GM19397 (cell line): ENCODE results near the gene PIP4K2A.

Experiments
- ATAC-seq: cut with Tn5 transposase; IDR thresholded peaks from one replicate; pipeline ENCODE4 v1.9.1; 2021; ENCODE audit warnings: mild to moderate bottlenecking, moderate library complexity; ENCODE audit not compliant: unreplicated experiment

Gene PIP4K2A

DNA sequence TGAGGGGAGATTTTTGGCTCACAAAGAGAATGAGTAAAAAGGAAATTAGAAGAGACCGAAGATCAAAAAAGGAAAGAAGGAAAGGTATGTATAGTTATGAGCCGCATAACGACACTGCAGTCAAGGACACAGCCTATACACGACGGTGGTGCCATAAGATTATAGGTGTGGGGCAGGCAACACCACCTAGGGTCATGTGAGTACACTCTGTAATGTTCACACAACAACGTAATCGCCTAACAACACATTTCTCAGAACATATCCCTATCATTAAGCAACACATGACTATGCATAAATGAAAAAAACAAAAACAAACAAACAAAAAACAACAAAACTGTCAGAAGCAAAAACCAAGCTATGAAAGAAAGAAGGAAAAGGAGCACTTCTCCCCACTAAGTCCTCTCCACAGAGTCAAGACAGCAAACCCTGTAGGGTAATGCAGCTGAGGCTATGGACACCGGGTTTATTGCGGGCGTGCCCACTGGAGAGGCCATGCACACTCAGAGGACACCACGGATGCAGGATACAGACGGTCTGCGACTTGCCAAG is 45.1 kb downstream of the PIP4K2A start:
- ATAC-seq = no peak

DNA sequence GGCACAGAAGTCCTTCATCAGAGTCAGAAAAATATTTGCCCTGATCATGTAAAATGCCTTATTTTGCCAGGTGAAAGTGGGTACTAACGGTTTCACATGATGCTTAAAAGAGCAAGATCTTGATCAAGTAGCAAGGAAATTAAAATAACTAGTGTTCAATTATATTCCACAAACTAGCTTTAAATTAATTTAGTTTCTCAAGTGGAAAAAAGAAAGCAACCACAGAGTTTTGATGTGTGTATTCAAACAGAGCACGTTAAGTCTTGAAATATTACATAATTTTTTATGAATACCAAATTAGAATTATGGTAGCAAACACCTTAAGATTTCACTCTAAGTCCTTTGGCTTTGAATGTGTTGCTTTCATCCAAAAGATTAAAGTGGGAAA is 47.3 kb downstream of the PIP4K2A start:
- ATAC-seq = no peak

DNA sequence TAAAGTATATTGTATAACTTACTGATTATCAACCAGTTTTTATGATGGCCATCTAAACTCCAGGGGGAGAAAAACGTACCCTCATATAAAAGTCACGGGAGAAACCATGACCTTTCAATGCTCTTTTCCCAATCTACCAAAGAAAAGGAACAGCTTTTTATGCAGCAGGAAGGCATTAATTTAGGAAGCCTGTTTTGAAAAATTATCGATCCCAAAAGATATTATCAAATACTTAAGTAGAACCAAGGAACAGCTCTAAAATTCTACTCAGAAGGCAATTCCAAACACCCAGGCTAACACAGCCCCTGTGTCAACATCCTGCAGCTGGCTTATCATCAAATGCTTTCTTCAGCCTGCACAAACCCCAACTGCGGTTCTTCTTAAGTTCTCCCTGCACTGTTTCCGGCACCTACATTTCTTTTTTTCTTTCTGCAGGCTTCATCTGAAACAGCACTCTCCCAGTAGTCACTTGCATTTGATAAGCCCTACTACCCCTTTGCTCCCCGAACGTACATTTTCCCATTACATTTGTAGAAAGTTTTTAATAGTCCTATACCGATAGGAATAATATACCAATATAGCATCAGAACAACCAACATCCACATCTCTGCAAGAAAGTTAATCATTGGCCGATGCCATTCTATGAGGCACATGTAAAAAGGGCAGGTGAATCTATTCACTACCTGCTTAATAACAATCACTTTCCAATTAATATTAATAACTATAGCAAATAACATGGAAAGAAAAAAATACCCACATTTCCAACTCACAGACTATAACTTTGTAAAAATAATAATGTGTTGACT is 47.9 kb downstream of the PIP4K2A start:
- ATAC-seq = peak; percentile 83

DNA sequence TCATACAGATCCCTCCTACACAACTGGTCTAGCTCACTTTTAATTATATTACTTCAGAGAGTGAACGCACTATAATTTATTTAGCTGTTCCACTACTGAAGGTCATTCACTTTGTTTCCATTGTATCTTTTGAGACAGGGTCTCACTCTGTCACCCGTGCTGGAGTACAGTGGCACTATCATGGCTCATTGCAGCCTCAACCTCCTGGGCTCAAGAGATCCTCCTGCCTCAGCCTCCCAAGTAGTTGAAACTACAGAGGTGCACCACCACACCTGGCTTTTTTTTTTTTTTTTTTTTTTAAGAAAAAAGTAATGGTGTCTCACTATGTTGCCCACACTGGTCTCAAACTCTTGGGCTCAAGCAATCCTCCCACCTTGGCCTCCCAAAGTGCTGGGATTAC is 49.0 kb downstream of the PIP4K2A start:
- no peak for ATAC-seq

DNA sequence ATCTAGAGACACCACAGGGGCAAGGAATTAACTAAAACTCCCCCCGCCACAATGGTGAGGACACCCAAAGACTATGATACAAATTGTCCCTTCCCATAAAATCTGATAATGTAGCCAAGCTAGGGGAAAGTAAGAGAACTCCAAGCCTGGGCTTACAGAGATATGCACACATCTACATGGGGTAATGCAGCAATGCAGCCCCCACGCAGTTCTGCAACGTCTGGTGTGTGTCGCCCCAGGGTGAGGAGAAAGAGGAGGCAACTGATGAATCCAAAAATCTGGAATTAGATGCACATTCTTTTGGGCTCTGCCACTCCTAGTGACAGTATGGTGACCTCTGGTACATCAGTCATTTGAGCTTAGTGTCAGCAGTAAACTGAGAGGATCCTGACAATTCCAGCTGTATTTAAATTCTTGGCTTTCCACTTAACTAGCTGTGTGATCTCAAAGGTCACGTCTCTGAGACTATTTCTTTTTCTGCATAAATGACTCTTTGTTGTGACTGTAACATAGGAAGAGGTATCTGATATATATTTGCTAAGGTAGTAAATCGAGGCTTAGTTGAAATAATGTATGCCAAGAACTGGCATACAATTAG is 51.5 kb downstream of the PIP4K2A start:
- no peak for ATAC-seq

DNA sequence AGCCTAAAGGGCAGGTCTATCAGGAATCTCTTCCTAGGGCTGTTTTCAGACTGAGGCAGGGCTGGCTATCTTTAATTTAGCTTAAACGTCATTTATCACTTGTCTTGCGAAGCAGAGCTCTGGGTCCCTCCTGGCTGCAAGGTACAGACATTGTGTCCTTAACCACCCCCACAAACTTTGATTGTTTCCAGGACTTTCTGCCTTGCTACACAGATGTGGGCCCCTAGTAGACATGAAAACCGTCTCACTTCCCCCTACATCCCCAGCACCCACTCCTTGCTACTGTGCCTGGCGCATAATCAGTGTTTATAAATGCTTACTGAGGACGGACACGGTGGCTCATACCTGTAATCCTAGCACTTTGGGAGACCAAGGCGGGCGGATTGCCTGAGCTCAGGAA is 54.5 kb downstream of the PIP4K2A start:
- no peak for ATAC-seq

DNA sequence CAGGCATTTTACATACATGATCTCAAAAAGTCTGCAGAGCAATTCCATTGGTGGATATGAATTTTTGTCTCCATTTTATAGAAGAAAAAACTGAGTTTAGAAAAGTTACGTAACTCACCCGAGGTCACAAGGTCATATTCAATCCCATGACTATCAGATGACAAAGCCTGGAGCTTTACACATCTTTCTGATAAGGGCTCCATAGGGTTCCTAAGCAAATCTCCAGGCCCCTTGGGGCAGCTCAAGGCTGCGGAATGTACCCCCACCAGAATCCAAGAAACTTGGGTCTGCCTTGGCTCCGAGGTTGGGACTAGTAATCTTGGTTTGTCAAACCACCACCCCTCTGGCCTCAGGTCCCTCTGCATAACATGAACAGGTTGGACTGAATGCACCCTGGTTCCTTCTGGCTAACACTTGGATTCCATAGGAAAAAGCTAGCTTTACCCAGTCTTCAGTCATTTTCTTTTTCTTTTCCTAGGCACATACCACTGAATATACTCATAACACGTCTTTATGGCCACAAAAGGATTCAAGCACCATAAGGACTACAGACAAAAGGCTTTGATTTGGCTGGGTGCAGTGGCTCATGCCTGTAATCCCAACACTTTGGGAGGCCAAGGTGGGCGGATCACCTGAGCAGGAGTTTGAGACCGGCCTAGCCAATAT is 55.5 kb downstream of the PIP4K2A start:
- no peak for ATAC-seq

DNA sequence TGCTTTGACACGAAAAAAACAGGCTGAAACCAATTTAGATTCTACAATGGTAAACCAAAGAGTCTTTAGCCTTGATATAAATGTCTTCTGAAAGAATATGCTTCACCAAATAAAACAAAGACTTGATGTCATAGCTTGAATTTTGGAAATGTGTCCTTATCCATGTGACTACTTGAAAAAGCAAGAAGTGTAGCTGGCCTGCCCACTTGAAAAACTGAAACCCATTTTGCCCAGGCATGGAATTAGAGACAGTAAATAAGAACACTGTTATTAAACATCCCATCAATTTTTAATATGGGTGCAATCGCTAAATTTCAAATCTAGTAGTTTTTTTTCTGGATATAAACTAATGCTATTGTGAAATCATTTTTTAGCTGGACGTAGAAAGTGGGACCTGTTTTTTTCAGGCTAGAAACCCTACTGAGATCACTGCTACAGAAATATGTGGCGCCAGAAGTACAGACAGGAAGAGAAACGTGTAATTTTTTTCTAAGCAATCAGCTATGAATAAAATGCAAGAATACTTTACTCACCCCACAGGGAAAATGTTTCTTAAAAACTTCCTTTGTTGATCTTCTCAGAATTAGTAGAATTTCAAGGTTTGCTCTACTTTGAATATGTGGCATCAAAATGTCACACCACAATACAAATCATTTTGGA is 56.7 kb downstream of the PIP4K2A start:
- ATAC-seq = no peak

DNA sequence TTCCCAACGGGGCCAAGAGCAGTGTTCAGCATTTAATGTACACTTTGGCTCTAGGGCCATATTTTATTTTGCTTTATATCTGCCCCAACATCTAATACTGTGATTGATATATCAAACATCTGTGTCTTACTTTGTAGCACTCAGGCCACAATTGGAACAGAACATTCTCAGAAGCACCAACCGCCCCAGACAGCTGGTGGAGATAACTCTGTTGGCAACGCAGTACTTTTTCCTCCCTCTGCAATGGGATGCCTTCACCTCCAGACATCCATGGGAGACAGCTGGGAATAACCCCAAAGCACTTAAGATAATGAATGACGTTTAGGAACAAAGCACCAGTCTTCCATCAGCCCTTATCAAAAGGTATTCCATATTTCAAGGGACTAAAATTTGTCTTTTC is 57.4 kb downstream of the PIP4K2A start:
- no peak for ATAC-seq

DNA sequence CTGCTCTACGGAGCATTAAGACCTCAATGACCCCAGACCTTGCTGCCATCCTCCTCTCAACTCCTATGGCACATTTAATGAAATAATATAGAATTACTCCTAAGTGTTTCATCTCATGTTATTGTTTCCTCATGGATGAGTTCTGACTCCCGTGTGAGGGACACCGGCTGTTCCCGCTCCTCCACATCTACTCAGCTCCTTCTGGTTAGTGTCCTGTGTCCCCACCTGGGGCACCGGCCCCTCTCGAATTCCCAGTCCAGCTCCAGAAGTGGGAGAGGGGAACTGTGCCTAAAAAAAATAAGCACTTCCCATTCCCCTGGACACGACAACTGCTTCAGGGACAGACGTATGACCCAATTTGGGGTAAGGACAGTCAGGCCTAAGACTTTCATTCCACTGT is 58.3 kb downstream of the PIP4K2A start:
- ATAC-seq = no peak

DNA sequence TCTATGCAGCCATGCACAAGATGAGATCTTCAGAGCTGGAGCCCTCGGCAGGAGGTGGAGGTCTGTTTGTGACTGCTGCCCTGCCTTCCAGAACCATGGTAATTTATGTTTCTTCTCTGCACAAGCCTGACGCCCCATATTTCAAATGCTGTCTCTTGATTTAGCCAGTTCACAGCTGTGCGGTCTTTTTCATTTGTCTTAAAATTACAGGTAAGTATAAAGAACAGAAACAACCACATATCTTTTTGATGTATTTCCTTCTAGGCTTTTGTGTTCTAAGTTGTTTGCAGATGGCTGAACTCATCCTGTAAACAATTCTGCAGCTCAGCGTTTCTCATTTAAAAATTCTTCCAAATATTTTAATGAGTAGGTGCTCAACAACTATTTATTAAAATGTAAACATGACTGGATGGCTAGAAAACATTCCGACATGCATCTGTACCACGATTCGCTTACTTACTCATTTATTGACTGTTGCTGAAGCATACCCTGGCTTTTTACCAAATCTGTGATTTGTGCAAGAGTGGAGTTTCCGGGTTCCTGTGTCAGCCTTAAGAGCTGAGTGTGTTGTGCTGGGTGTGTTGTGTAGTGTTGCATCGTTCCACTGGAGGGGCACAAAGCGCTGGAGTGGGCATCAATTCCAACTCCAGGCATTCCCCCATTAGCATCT is 58.9 kb downstream of the PIP4K2A start:
- no peak for ATAC-seq

DNA sequence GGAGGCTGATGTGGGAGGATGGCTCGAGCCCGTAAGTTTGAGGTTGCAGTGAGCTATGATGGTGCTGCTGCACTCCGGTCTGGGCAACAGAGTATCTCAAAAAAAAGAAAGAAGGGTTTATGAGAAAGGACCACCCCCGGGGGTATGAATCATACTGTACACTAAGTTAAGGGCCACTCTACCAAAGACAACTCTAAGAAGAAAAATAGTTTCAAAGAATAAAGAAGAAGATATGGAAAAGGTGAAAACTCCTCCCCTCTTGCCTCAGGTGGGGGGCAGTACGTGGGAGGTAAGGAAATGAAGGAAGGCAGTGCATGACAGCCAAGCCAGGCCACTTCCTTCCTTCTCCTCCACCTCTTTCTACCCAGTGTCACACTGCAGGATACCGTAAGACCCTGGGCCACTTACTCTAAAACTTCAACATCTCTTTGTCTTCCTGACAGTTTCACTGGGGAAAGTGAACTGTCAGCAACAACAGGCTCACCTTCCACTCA is 61.3 kb downstream of the PIP4K2A start:
- ATAC-seq = no peak

DNA sequence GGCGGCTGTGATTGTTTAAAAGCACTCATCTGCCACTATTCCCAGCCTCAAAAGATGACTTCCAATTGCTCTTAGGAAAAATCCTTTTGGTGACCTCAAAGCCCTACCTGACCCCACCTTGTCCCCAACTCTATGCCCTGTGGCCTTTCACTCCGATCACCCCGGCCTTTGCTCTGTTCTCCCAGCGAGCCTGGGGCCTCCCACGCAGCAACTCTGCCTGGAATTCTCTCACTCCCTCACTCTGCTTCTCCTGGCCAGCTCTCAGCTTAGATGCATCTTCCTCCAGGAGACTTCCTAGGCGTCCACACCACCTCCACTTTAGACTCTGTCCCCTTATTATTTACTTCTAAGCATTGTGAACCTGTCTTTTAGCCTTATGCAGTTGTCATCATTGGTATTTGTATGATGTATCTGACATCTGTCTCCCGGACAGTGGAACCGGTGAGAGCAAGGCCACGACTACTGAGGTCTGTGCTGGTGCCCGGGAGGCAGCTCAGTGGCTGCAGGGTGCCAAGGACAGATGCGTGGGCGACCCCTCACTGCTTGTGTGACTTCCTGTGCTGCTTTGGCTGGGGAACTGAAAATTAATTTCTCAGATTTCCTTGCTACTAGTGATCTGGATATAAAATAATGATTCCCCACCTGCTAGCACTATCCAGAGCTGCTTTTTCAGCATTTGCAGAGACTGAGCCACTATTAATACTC is 63.0 kb downstream of the PIP4K2A start:
- ATAC-seq = peak; percentile 32

DNA sequence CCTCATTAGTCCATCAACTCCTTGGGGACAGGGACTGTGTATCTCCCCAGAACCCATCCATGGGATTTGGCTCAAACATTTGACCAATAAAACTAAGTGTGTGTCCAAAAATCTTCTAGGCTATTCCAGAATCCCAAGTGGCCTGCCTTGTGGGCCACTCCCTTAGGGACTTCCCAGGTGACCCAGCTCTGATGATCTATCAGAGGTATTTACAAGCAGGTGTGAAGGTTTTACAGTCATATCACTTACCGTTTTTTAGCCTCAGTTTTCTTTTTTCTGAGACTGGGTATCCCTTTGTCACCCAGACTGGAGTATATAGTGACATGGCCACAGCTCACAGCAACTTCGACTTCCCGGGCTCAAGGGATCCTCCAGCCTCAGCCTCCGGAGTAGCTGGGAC is 64.4 kb downstream of the PIP4K2A start:
- no peak for ATAC-seq

DNA sequence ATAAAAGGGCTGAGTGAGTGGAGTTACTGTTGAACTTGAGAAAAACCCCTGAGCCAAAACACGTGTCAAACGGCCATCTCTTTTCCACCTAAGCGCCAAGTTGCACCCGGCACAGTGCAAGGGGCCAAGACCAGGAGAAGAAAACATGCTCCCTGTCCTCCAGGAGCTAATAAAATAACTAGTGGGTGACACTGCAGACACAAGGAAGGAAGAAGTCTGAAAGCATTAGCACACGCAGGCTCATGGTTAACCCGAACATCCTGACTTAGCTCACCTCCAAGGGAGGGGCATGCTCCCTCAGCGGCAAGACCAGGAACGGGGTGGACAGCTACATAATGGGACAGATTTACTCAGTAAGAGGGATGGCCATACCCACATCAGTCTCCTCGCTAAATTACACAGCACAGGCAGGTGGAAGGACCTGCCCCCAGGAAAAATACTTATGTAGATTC is 65.0 kb downstream of the PIP4K2A start:
- no peak for ATAC-seq

DNA sequence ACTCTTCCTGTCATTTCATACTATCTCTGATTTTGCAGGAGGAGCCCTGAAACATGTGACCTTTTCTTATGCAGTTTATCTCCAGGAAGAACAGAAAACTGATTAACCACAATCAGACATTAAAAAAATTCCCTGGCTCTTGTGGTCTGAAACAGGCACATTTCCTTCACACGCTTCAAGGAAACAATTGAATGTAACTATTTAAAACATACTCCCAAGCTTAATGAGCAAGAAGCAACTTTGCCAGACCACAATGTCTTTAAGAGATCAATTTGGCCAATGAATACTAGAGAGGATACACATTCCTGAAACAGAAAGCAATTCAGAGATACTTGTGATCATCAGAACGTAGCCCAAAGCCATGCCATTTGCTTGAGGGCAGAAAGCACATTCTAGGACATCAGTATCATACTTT is 65.8 kb downstream of the PIP4K2A start:
- no peak for ATAC-seq

DNA sequence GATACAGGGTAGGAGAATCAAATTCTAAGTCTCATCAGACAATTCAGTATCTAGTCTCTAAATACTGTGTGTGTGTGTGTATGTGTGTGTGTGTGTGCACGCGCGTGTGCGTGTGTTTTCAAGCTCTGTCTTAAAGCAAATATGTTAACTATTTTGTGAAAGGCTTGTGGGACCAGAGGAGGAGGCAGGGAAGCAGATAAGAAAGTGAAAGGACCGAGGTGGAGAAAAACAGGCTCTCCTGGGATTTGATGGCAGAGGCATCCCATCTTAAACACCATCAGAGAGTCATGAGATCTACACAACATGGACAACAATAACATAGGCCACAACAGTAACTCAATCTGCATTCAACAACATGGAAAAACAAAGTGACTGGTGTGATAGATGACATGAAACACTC is 67.1 kb downstream of the PIP4K2A start:
- no peak for ATAC-seq

DNA sequence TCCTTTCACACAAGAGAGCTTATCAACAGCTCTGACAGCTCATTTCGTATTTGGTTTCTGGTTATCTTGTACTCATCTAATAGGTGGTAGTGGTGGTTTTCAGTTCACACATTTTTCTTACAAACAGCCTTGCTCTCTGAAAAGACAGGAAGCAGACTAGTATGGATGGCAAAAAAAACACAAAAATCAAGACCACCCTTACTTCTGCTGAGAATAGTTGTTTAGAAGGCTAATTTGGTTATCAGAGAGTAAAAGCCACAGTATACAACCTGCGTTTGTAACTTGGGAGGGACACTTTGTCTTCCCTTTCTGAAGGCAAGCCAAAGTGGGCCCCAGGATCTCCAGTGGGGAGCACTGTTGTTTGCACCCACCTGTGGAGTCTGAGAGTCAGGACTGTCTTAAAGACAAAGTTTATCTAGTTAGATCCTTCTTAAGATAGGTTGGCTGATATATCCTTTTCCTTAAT is 68.0 kb downstream of the PIP4K2A start:
- no peak for ATAC-seq

DNA sequence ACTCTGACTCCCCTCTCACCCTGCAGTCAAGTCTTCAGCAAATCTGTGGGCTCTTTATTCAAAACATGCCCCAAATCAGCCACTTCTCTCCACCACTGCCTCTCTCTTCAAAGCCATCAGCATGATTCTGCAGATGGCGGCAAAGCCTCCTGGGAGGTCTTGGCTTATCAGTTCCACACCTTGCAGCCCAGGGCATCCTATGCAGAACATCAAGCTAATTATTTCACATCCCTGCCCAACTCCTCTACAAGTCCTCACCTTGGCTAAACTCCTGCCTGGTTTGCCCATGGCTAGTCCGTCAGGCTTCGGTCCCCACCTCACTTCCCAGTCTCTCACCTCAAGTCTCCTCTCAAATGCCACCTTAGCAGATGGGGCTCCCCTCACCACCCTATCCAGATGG is 70.2 kb downstream of the PIP4K2A start:
- no peak for ATAC-seq

DNA sequence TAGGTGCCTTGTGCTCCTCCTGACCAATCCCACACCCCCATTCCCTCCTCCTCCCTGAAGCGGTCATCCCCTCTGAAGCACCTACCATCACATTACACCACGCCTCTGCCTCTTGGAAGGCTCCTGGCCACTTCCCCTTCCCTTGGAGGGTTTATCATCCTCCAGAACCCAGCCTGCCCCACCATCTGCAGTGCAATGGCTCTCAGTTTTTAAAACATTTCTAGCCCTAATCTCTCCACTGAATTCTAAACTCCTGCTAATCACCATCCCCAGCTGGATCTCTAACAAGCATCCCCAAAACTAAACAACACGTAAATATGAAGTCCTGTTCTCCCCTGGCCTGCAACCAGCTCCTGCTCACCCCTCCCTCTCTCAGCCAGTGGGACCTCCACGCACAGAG is 70.6 kb downstream of the PIP4K2A start:
- ATAC-seq = no peak
